H1 (cell line): ENCODE data around the gene XRN2. TPM values are rescaled to one million over a fixed set of nuclear protein-coding genes. Genes with fewer than 3 reads are reported as not detected.

ENCODE experiments used
- ATF3 ChIP-seq: IDR thresholded peaks from 2 replicates; pipeline ENCODE4 v1.6.1; 2011; ENCODE audit warnings: low read depth, mild to moderate bottlenecking, low read length; ENCODE audit not compliant: insufficient read depth
- BACH1 ChIP-seq: IDR thresholded peaks from 2 replicates; pipeline ENCODE4 v1.6.1; 2012; ENCODE audit warnings: low read length, improper control_type of control experiment
- BRCA1 ChIP-seq: IDR thresholded peaks from 2 replicates; pipeline ENCODE4 v1.6.1; 2012; ENCODE audit warnings: low read depth, low read length, improper control_type of control experiment
- CHD7 ChIP-seq: fragments of 300-600 bp; sonication (generic); IDR thresholded peaks from 2 replicates; pipeline ENCODE4 v1.7.1; 2012; ENCODE audit warnings: low read length, moderate library complexity, mild to moderate bottlenecking, inconsistent platforms; ENCODE audit not compliant: insufficient replicate concordance
- MAX ChIP-seq: IDR thresholded peaks from 2 replicates; pipeline ENCODE4 v1.6.1; 2012; ENCODE audit warnings: inconsistent platforms
- PHF8 ChIP-seq: fragments of 200-600 bp; sonication (generic); conservative IDR thresholded peaks from 2 replicates; pipeline ENCODE4 v1.7.1; 2012; ENCODE audit warnings: low read depth, mild to moderate bottlenecking, inconsistent platforms, low read length, moderate library complexity
- SAP30 ChIP-seq: fragments of 300-600 bp; sonication (generic); IDR thresholded peaks from 2 replicates; pipeline ENCODE4 v1.7.1; 2012; ENCODE audit warnings: low read length, moderate library complexity, mild to moderate bottlenecking, inconsistent platforms; ENCODE audit not compliant: insufficient read depth, insufficient replicate concordance
- SIRT6 ChIP-seq: IDR thresholded peaks from one replicate; pipeline ENCODE4 v1.7.1; 2012; ENCODE audit warnings: low read length, inconsistent platforms
- TEAD4 ChIP-seq: IDR thresholded peaks from 2 replicates; pipeline ENCODE4 v1.6.1; 2012; ENCODE audit warnings: low read depth, low read length, inconsistent platforms, mixed read lengths
- ZNF274 ChIP-seq: IDR thresholded peaks from 2 replicates; pipeline ENCODE4 v1.7.0; 2012; ENCODE audit warnings: low read length, borderline replicate concordance; ENCODE audit errors: extremely low read depth
- polyA plus RNA-seq, 7 experiments: library from polyadenylated mRNA; depleted of rRNA in 3 of 7; stranded (reverse) in 5 of 7; unstranded in 2 of 7; fragments of >200 nt in 5 of 7; fragments of 200-250 nt in 2 of 7; gene quantifications; 1 replicate in 5 of 7; 2 replicates in 1 of 7; 4 replicates in 1 of 7; pipeline versions ENCODE4 v1.2.1 to v1.2.3, GENCODE V29; 2011 to 2013; ENCODE audit warnings: missing spikeins in 2 of 7, mixed read lengths in 2 of 7
- total RNA-seq: library from RNA; stranded (reverse); fragmentation: NEBNext Ultra II Directional; extraction: Animal tissue kit (Norgen Biotek cat#: 25700); gene quantifications from 2 replicates; pipeline ENCODE4 v1.2.1, GENCODE V29; 2021

Gene XRN2
- total and polyA plus RNA-seq, 2 of the 8 experiments (the other 6 are each of a cell fraction or from before 2014, with no cell fraction given) = 60.3 to 139 TPM

GRCh38 chr20:21435576-21435975 lies 132.4 kb downstream of the XRN2 start (continued):
- TF ChIP-seq CHD7 (no peak), BRCA1 (no peak), ATF3 (no peak), ZNF274 (no peak), BACH1 (no peak), MAX (no peak), TEAD4 (no peak), PHF8 (no peak), SIRT6 (no peak), SAP30 (no peak)
- TF ChIP-seq, all 59 proteins: peak for 0
